Muscle of arm (tissue), 14 donors: ENCODE results near the gene ANAPC7. TPM values are rescaled to one million over a fixed set of nuclear protein-coding genes. Genes with fewer than 3 reads are reported as not detected.
"Not testable (repeated sequence)": the region's sequence is repeated elsewhere in the genome, so short reads cannot be mapped to it uniquely, and the experiment has no call there.

Source experiments
- DNase-seq: peaks from one replicate; pipeline ENCODE4 v3.0.0-alpha.2; 2013
- long read RNA-seq, 11 donors: transcript quantifications; one replicate each; lab custom pipeline, GENCODE V29; 2026
- polyA plus RNA-seq, 12 donors: library from polyadenylated mRNA; unstranded; fragments of 120-200 nt; gene quantifications; one replicate each; pipeline ENCODE4 v1.2.1, GENCODE V29; 2013; ENCODE audit not compliant: insufficient read length in 12 of 12

ANAPC7 gene, protein sequence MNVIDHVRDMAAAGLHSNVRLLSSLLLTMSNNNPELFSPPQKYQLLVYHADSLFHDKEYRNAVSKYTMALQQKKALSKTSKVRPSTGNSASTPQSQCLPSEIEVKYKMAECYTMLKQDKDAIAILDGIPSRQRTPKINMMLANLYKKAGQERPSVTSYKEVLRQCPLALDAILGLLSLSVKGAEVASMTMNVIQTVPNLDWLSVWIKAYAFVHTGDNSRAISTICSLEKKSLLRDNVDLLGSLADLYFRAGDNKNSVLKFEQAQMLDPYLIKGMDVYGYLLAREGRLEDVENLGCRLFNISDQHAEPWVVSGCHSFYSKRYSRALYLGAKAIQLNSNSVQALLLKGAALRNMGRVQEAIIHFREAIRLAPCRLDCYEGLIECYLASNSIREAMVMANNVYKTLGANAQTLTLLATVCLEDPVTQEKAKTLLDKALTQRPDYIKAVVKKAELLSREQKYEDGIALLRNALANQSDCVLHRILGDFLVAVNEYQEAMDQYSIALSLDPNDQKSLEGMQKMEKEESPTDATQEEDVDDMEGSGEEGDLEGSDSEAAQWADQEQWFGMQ
- 10 to 100 TPM in 11 of 12 donors, not detected in 1; 49.9 to 91.1 (median 65.7) TPM for polyA plus RNA-seq
- long read RNA-seq, donor 1, partial matches to known transcripts = 0 of 4 reads
- long read RNA-seq, donor 1, other reads (novel, unspliced or antisense) = 0 of 4 reads
- long read RNA-seq, donor 2, transcript ANAPC7-203 (11 exons, 3,045 nt) = major isoform, 6 of 10 reads
- long read RNA-seq, donor 2, partial matches to known transcripts = 0 of 10 reads
- long read RNA-seq, donor 2, other reads (novel, unspliced or antisense) = 0 of 10 reads
- long read RNA-seq, donor 3, partial matches to known transcripts = 0 of 10 reads
- long read RNA-seq, donor 3, other reads (novel, unspliced or antisense) = 0 of 10 reads
- long read RNA-seq, donor 4, transcript ANAPC7-203 (11 exons, 3,045 nt) = major isoform, 6 of 8 reads
- long read RNA-seq, donor 4, partial matches to known transcripts = 0 of 8 reads
- long read RNA-seq, donor 4, other reads (novel, unspliced or antisense) = 0 of 8 reads
- long read RNA-seq, donor 5 = 0 reads
- long read RNA-seq, donor 6, partial matches to known transcripts = 0 of 2 reads
- long read RNA-seq, donor 6, other reads (novel, unspliced or antisense) = 0 of 2 reads
- long read RNA-seq, donor 7, transcript ANAPC7-203 (11 exons, 3,045 nt) = major isoform, 6 of 6 reads
- long read RNA-seq, donor 7, partial matches to known transcripts = 0 of 6 reads
- long read RNA-seq, donor 7, other reads (novel, unspliced or antisense) = 0 of 6 reads
- long read RNA-seq, donor 8, transcript ANAPC7-203 (11 exons, 3,045 nt) = major isoform, 13 of 18 reads
- long read RNA-seq, donor 8, partial matches to known transcripts = 0 of 18 reads
- long read RNA-seq, donor 8, other reads (novel, unspliced or antisense) = 0 of 18 reads
- long read RNA-seq, donor 9, transcript ANAPC7-203 (11 exons, 3,045 nt) = major isoform, 5 of 8 reads
- long read RNA-seq, donor 9, partial matches to known transcripts = 0 of 8 reads
- long read RNA-seq, donor 9, other reads (novel, unspliced or antisense) = 0 of 8 reads
- long read RNA-seq, donor 10, transcript ANAPC7-203 (11 exons, 3,045 nt) = major isoform, 5 of 10 reads
- long read RNA-seq, donor 10, partial matches to known transcripts = 0 of 10 reads
- long read RNA-seq, donor 10, other reads (novel, unspliced or antisense) = 0 of 10 reads
- long read RNA-seq, donor 11, transcript ANAPC7-203 (11 exons, 3,045 nt) = major isoform, 8 of 10 reads
- long read RNA-seq, donor 11, partial matches to known transcripts = 0 of 10 reads
- long read RNA-seq, donor 11, other reads (novel, unspliced or antisense) = 0 of 10 reads

DNA sequence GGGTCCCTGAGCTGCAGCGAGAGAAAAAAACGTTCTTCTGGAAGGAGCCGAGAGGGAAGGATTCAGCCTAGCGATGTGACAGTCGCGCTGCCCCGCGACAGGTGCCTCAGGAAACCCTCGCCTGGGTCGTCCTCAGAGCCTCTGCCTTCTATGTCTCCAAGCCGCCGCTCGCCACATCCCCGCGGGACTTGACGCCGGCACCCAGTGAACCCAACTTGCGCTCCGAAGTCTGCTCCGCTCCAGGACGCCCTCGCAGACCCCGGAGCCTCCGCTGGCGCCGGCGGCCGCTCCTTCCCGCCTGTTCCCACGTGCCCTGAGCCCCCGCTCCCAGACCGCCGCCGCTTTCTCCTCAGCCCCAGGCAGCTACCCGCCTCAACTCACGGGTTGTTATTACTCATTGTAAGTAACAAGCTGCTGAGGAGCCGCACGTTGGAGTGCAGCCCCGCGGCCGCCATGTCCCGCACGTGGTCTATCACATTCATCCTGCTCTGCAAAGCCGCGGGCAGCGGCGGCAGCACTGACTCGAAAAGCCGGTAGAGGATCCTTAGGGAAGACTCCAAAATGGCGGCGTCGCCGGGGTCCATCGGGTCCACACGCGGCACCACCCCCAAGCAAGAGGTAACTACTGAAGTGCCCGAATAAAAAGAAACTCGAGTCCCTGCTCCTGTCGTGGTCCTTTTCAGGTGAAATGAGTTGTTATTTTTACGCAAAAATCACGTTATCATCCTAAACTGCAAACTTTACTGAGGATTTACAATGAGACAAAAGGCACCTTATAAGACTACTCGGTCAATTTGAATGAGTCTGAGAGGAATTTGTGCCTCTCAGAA, at the start of gene ANAPC7:
Gene ANAPC7 (minus strand): TSS at position 563 of the 830 bp plus-strand sequence. CDS start 81 bp downstream, at position 482.
- DNase-seq = peak; percentile 91

DNA sequence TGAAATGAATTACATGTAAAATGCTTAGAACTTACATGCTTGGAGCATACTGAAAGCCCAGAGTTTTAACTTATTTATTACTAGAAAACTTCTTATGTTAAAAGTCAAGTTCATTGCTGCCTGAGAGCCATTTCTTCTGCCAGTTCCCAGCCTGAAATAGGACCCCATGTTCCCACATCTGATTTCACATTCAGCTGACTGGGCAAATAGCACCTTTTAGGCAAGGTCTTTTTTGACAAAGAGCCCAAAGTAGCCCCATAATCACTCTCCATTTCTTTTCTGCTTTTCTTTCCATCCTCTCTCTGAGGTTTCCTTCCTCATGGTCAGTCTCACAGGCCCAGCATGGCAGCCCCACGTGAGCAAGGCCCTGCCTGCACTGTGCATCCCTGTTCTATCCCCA, 47.8 kb upstream of the ANAPC7 start:
- no peak for DNase-seq

DNA sequence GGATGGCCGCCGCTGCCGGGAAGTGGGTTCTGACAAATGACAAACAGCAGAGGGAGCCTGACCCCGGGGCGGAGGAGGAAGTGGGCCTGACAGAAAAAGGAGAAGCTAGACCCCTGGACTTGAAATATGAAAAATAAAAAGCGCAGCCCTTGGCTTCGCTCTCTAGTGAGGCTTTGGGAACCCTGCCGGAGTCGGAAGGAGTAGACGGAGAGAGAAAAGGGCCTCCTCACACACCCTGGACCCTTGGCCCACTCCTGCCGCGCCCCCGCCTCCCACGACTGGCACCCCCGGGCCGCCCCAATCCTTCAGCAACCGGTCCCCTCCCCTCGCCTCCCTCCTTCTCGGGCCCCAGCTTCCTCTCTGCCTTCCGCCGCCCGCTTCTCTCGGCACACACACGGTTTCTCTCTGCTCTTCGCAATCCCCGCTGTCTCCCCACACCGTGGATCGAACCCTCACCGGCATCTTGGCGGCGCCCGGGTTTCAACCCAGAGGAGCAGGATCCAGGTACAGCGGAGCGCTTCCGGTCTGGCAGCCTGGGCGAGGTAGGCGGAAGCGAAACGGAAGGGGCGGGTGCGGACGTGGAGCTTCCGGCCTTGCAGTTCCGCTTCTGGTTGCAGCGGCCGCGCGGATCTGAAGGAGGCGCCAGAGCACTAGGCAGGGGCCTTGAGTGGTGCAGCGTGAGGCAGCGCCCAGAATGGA, 46.4 kb upstream of the ANAPC7 start, which contains the start of gene ARPC3:
Gene ARPC3 (minus strand): TSS at position 539 of the 699 bp plus-strand sequence. CDS start 77 bp downstream, at position 462.
- DNase-seq = peak; percentile 96

GRCh38 chr12:110444455-110444854, 40.9 kb upstream of the ANAPC7 start:
- no peak for DNase-seq

DNA sequence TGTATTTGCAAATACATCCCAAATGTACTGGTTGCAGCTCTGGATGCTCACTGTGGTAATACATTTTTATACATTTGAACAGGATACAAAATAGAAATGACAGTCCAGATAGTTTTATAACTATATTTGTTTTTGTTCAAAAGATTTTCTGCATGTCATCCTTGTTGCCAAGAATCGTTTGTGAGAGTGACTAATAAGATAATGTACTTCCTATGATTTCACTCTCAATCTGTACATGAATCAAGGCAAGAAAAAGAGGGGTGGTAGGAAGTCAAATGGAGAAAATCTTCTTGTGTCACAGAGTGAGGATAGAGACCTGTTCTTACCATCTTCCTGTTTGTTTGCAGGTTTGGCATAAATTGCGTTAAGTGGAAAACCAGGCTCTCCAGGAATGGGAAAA, 32.7 kb upstream of the ANAPC7 start:
- DNase-seq = no peak

DNA sequence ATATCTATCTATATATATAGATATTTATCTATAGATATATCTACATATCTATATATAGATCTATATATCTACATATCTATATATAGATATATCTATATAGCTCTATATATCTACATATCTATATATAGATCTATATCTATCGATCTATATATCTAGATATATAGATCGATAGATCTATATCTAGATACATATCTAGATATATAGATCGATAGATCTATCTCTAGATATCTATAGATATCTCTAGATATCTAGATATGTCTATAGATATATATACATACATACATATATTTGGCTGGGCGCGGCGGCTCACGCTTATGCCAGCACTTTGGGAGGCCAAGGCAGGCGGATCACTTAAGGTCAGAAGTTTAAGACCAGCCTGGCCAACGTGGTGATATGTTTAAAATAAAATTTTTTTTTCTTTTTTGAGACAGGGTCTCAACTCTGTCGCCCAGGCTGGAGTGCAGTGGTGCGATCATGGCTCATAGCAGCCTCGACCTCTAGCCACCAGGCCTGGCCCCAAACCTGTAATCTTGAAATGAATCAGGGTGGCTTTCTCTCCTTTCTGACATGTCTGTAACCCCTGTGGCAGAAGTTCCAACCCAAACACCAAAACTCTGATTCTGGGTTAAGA, 28.6 kb upstream of the ANAPC7 start:
- no peak for DNase-seq

DNA sequence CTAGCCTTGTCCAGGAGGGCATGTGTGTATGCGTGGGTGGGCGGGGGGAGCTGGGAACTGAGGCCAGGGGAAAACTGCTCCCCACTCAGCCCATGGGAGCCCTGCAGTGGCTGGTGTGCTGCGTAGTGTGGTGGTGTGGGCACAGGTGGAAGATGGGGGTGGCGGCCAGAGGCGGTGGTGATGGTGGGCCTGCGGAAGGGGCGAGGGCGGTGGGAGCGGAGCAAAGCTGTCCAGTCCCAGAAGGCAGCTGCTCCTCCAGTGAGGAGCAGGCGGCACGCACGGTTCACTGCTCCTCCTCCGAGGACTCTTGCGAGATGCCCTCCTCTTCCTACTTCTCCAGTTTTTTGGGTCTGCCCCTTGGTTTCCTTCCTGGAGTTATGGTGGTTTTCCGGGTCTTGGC, 26.2 kb upstream of the ANAPC7 start:
- DNase-seq = not testable (repeated sequence)

DNA sequence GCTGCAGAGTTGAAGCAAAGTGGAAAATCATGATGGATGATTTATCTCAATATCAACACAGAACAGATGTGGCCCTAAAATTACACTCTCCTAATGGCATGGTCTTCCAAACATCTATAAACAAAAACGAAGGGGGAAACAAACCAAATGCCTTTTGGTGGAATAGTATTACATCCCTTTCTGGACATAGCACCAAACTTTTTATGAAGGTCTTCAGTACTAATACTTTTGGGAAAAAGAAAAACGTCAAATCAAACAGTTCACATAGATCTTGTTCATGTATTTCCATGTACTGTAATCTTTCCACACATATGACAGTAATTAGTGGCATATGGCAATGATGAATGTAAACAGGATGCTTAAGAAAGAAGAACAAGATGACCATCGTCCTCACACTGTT, 22.9 kb upstream of the ANAPC7 start:
- DNase-seq = peak; percentile 26

GRCh38 chr12:110424237-110424636, 20.7 kb upstream of the ANAPC7 start:
- DNase-seq = no peak

GRCh38 chr12:110421701-110422100, 18.2 kb upstream of the ANAPC7 start:
- DNase-seq = no peak

- DNase-seq = no peak
These were observed 17.7 kb upstream of the ANAPC7 start for GRCh38 chr12:110421159-110421661.

- not testable (repeated sequence) for DNase-seq
These were observed 17.1 kb upstream of the ANAPC7 start for GRCh38 chr12:110420644-110421043.

GRCh38 chr12:110417113-110417512, 13.6 kb upstream of the ANAPC7 start:
- DNase-seq = not testable (repeated sequence)

- not testable (repeated sequence) for DNase-seq
These were observed 6.6 kb upstream of the ANAPC7 start for GRCh38 chr12:110410086-110410485.

GRCh38 chr12:110405126-110405662, 1.7 kb upstream of the ANAPC7 start:
- not testable (repeated sequence) for DNase-seq

- DNase-seq = peak; percentile 79
These were observed 621 bp upstream of the ANAPC7 start for GRCh38 chr12:110403976-110404682.

DNA sequence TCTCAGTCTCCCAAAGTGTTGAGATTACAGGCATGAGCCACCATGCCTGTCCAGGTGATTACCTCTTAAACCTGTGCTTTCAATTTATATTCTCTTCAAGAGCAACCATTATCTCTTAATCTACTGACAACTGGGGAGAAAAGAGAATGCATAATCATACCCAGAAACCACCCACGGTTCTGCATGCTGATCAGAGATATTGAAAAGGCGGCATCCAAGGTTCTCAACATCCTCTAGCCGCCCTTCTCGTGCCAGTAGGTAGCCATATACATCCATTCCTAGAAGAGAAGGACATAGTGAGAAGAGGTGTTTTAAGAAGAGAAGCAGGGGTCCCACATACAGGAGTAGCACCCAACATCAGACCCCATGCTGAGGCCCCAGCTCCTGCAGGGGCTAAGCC, 20.8 kb downstream of the ANAPC7 start:
- no peak for DNase-seq
